Natural killer cell (primary cell): Measurements from ENCODE around the gene UBE3B. TPM values are rescaled to one million over a fixed set of nuclear protein-coding genes. Genes with fewer than 3 reads are reported as not detected.

Source experiments
- ATAC-seq, 3 donors: fragments of 150-1000 bp in 2 of 3; fragments of 200-7000 bp in 1 of 3; cut with Tn5 transposase; 1 replicate in 1 of 3; 2 replicates in 2 of 3; pipeline ENCODE4 v1.10.0; 2021; ENCODE audit warnings: mild to moderate bottlenecking in 2 of 3, moderate library complexity in 2 of 3
- DNase-seq, 2 donors: peaks; one replicate each; pipeline versions ENCODE4 v3.0.0 to v3.0.0-alpha.2; 2013 to 2021; ENCODE audit warnings: mixed read lengths in 1 of 2
- H3K27ac ChIP-seq: one replicate; pipeline ENCODE4 v1.5.1; 2013; ENCODE audit warnings: mild to moderate bottlenecking, low read length
- H3K27me3 ChIP-seq: one replicate; pipeline ENCODE4 v1.6.1; 2013; ENCODE audit warnings: low read length; ENCODE audit not compliant: control insufficient read depth, insufficient read depth
- H3K36me3 ChIP-seq: one replicate; pipeline ENCODE4 v1.6.1; 2013; ENCODE audit warnings: low read length; ENCODE audit not compliant: control insufficient read depth, insufficient read depth
- H3K4me1 ChIP-seq: one replicate; pipeline ENCODE4 v1.6.1; 2013; ENCODE audit warnings: low read length; ENCODE audit not compliant: control insufficient read depth, insufficient read depth
- H3K4me3 ChIP-seq: one replicate; pipeline ENCODE4 v1.5.1; 2013; ENCODE audit warnings: low read length
- H3K9me3 ChIP-seq: one replicate; pipeline ENCODE4 v1.6.1; 2013; ENCODE audit warnings: low read length; ENCODE audit not compliant: control insufficient read depth, insufficient read depth
- H3K27ac Mint-ChIP-seq, 2 donors: one replicate each; pipeline ENCODE4 v1.8.0; 2022; ENCODE audit warnings: mild to moderate bottlenecking in 2 of 2, mixed read lengths in 2 of 2, moderate library complexity in 1 of 2
- H3K27me3 Mint-ChIP-seq, 2 donors: one replicate each; pipeline ENCODE4 v1.8.0; 2022; ENCODE audit warnings: low read depth in 2 of 2, mixed read lengths in 2 of 2
- H3K36me3 Mint-ChIP-seq: one replicate; pipeline ENCODE4 v1.8.0; 2022; ENCODE audit warnings: mixed read lengths
- H3K4me1 Mint-ChIP-seq, 2 donors: one replicate each; pipeline ENCODE4 v1.8.0; 2022; ENCODE audit warnings: mixed read lengths in 2 of 2
- H3K4me3 Mint-ChIP-seq: one replicate; pipeline ENCODE4 v1.8.0; 2022; ENCODE audit warnings: mild to moderate bottlenecking, moderate library complexity, mixed read lengths
- H3K9me3 Mint-ChIP-seq, 2 donors: one replicate each; pipeline ENCODE4 v1.8.0; 2022; ENCODE audit warnings: mixed read lengths in 2 of 2
- CTCF ChIP-seq: fragments of 200-600 bp; IDR thresholded peaks from one replicate; pipeline ENCODE4 v1.8.0; 2022; ENCODE audit warnings: antibody characterized with exemption
- WGBS: methylation state at CpG from one replicate; pipeline ENCODE4 v1.1.7; 2013; ENCODE audit warnings: missing lambda C conversion rate; ENCODE audit not compliant: insufficient coverage; 5-methylcytosine and 5-hydroxymethylcytosine counted together
- intact Hi-C: fragments of 100-400 bp; cut with micrococcal nuclease; formaldehyde crosslinking; loops from one replicate; pipeline ENCODE4 v1.14.2; 2022
- total RNA-seq, 4 donors: library from RNA; stranded (reverse); fragments of 120-200 nt in 1 of 4; gene quantifications; one replicate each; pipeline versions ENCODE4 v1.2.3 to v1.2.4, GENCODE V29; 2013 to 2022

The UBE3B gene
- total RNA-seq, 3 donors from 2014 or later (not counting 1 experiment from before 2014, with no cell fraction given) = 32.2 to 46.7 (median 39.5) TPM

- no peak for TF ChIP-seq CTCF
- 92% methylated on average over 6 of the region's 6 CpGs for WGBS
Measured at GRCh38 chr12:109430244-109430643, 47.2 kb upstream of the UBE3B start.

DNA sequence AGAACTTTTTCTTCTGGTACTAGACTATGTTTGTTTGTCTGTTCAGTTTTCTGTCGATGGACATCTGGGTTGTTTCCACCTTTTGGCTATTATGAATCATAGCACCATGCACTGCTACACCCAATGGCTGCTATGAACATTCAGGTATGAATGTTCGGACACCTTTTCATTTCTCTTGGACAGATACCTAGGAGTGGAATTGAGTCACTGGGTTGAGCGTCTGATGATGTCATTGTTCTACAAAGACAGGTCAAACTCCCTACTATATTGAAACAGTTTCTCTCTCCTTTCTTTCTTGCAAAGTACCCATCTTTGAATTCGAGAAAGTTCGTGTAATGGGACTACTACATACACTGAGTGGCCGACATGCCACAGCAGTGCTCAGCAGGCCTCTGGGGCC is 45.0 kb upstream of the UBE3B start:
- Mint-ChIP-seq H3K9me3 (no peaks in the 10 kb centered on the region), H3K4me1 (peaks cover 10 to 15% of the 10 kb centered on the region in 2 donors), H3K27ac (peak overlapping the region; percentile 69 to 82), H3K4me3 (peak overlapping the region; percentile 49), H3K27me3 (no peaks in the 10 kb centered on the region), H3K36me3 (no peaks in the 10 kb centered on the region)
- Histone ChIP-seq H3K4me1 (peaks cover 12% of the 10 kb centered on the region), H3K27me3 (no peaks in the 10 kb centered on the region), H3K4me3 (no peak overlapping the region), H3K27ac (no peak overlapping the region), H3K9me3 (no peaks in the 10 kb centered on the region), H3K36me3 (no peaks in the 10 kb centered on the region)
- no peak for TF ChIP-seq CTCF
- 74% methylated on average over 6 of the region's 6 CpGs for WGBS
- intact Hi-C loops = loop anchor here (1.0 kb wide), 1 partner anchor 63 kb away; no protein-coding TSS in a partner anchor
- no peak for DNase-seq
- ATAC-seq = no peak

More at GRCh38 chr12:109430244-109430643, 47.2 kb upstream of the UBE3B start:
- Histone ChIP-seq H3K27ac (no peak overlapping the region), H3K36me3 (no peaks in the 10 kb centered on the region), H3K9me3 (no peaks in the 10 kb centered on the region), H3K4me3 (no peak overlapping the region), H3K27me3 (no peaks in the 10 kb centered on the region), H3K4me1 (peaks cover 12% of the 10 kb centered on the region)
- Mint-ChIP-seq H3K4me1 (peaks cover 10 to 15% of the 10 kb centered on the region in 2 donors), H3K36me3 (no peaks in the 10 kb centered on the region), H3K9me3 (no peaks in the 10 kb centered on the region), H3K27ac (no peak overlapping the region), H3K4me3 (no peak overlapping the region), H3K27me3 (no peaks in the 10 kb centered on the region)
- no peak for ATAC-seq
- intact Hi-C loops = no loop called here
- no peak for DNase-seq

GRCh38 chr12:109432842-109433304 is 44.6 kb upstream of the UBE3B start:
- TF ChIP-seq CTCF = peak; percentile 85
- ATAC-seq (peak; percentile 69 to 82 (median 78)), DNase-seq (peak; percentile 77 to 83)
- Mint-ChIP-seq H3K36me3 (no peaks in the 10 kb centered on the region), H3K27me3 (no peaks in the 10 kb centered on the region), H3K27ac (peak overlapping the region; percentile 69 to 82), H3K4me1 (peaks cover 10 to 15% of the 10 kb centered on the region in 2 donors), H3K4me3 (peak overlapping the region; percentile 49), H3K9me3 (no peaks in the 10 kb centered on the region)
- H3K4me1 ChIP-seq = peaks cover 12% of the 10 kb centered on the region
- H3K36me3 ChIP-seq = no peaks in the 10 kb centered on the region
- WGBS = 17% methylated on average over 14 of the region's 14 CpGs
- intact Hi-C loops = loop anchor here (1.0 kb wide), 1 partner anchor 62 kb away; no protein-coding TSS in a partner anchor
- no peak overlapping the region for H3K4me3 ChIP-seq
- no peak overlapping the region for H3K27ac ChIP-seq
- no peaks in the 10 kb centered on the region for H3K27me3 ChIP-seq
- H3K9me3 ChIP-seq = no peaks in the 10 kb centered on the region

DNA sequence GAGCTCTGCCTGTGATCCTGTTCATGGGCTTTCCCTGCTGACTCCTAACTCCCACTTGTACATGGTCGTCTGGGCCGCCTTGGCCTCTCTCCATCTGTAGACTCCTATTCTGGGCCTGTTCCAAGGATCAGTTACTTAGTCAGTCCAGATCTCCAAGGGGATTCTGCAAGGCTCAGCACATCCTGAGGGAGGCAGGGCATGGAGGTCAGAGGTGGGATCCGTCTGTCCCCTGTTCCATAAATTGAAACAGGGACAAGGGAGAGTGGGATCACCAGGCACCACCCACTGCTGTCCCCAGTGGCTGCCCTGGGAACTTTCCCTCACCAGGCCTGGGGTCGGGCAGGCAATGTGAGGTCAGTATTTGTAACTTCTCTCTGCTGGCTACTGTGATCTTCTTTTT is 43.8 kb upstream of the UBE3B start:
- ATAC-seq (no peak), DNase-seq (no peak)
- 95% methylated on average over 4 of the region's 4 CpGs for WGBS
- intact Hi-C loops = no loop called here
- no peaks in the 10 kb centered on the region for H3K36me3 Mint-ChIP-seq
- H3K4me3 Mint-ChIP-seq = no peak overlapping the region
- H3K4me3 ChIP-seq = no peak overlapping the region
- H3K27ac ChIP-seq = no peak overlapping the region
- no peaks in the 10 kb centered on the region for H3K9me3 Mint-ChIP-seq
- H3K4me1 ChIP-seq = peaks cover 12% of the 10 kb centered on the region
- no peaks in the 10 kb centered on the region for H3K27me3 ChIP-seq
- H3K36me3 ChIP-seq = no peaks in the 10 kb centered on the region
- peak overlapping the region; percentile 69 to 82 for H3K27ac Mint-ChIP-seq
- no peaks in the 10 kb centered on the region for H3K9me3 ChIP-seq
- H3K27me3 Mint-ChIP-seq = no peaks in the 10 kb centered on the region
- no peak for TF ChIP-seq CTCF
- H3K4me1 Mint-ChIP-seq = peaks cover 10 to 15% of the 10 kb centered on the region in 2 donors
